ENCODE data around the gene MYO1A.

MYO1A gene

DNA sequence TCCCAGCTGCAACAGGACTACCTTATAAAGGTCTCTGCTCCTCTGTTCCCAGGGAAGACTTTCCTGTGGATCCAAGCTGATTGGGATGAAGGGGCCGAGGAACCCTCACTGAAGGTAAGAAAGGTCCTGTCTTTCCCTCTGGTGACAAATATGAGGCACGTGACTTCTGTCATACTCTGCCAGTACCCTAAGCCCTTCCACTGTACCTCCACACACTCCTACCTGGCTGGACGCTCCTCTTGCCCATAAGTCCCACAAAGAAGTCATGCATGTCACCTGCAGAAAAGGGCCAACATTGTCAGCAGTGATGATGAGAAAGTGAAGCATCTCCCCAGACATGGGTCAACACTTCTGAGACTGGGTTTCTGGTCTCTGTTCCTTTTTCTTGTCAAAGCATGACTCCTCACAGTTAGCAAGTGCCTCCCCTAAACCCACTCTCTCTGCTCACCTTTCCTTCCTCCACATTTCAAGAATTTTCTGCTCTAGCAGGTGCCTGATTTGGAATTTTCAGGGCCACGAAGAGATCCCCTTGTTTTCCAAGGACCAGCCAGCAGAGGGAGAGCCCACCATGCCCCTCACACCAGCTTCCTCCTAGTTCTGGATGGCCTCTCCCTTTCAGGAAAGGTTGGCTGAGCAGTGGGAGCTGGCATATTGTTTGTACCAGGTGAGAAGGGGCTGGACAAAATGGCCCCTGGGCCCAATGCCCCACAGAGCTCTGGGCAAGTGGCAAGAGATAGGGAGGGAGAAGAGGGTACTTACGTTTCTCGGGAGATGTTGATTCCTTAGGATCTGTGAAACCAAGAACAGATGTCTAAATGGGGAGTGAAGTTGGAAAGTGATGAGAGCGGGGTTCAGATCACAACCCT lies 37.1 kb downstream of the MYO1A start:
- DNase-seq (ENCODE audit: low read depth): no peak

GRCh38 chr12:57011438-57012424 lies 38.2 kb downstream of the MYO1A start:
- DNase-seq (ENCODE audit: low read depth): no peak

DNA sequence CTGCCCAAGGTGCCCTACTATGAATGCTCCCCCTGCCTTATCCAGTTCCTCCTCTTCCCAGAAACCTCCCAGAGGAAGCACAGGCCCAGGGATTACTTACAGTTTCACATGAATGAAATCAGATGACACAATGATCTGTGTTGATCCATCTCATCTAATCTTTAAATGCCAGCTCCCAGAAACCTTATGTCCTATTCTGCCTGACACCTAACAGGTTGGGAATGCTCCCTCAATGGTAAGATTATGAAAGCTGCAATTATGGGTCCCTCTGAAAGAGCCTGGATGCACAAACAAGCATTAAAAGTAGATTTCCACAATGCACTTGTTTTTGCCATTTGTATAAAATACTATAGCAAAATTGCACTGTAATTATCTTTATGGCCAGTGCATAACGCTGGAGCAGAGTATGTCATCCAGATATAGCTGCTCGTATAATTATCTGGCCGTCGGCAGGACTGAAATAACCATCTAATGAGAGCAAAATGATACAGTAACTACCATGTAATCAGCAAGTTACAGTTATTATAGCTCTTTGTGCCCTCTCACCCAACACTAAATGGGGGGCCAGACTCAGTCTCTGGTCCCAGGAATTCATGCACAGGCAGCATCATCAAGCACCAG lies 39.2 kb downstream of the MYO1A start:
- no peak for DNase-seq (ENCODE audit: low read depth)

- no peak for DNase-seq (ENCODE audit: low read depth)
Measured at GRCh38 chr12:57009949-57010626, 39.8 kb downstream of the MYO1A start.

DNA sequence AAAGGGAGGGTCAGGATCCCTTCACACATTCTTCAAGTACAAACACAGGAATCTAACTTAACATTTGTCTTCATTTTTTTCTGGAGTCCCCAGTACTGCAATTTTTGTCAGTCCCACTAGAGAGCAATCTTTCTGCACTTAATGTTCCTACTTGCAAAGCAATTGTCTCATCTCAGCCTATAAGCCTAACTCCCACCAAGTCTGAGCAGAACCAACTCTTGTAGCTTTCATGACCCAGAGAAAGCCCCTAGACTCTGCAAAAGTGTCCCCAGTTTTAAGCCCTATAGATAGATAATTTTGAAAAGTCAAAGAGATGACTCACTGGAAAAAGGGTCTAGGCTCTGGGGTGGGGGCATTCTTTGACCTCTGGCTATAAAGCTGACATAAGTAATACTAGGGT lies 41.8 kb downstream of the MYO1A start:
- peak; percentile 48 for DNase-seq (ENCODE audit: low read depth)

GRCh38 chr12:57006809-57007475 lies 43.0 kb downstream of the MYO1A start:
- DNase-seq (ENCODE audit: low read depth): no peak

DNA sequence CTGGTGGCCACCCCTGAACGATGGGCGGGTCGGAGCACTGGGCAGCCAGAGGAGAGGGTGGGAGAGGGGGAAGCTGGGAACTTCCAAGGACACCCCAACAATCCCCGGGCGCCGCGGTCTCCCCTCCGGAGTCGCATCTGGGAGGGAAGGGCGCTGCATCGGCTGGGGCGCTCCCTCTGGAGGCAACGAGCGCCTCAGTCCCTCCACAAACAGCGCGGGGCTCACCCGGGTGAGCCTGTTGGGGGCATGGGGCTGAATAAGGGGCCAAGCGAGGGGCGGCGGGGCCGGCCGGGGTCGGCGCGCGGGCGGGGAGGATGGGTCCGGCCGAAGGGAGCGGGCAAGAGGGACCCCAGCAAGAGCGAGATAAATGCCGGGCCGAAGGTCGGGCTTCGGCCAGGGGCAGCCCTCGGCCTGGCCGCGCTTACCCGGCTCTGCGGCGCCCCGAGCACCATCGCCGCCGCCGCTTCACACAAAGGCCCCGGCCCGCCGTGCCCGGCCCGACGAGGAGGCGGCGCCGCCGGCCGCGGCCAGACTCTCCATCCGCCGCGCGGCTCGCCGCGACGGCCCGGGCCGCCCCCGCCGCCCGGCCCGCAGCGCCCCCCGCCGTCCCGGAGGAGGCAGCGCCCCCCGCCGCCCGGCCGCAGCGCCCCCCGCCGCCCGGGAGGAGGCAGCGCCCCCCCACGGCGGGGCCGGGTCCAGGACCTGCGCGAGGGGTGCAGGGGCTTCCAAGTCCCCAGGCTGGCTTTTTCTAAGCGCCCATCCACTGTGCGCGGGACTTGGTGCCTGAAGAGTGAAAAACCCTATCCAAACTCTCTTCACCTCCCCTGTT lies 43.7 kb downstream of the MYO1A start, which contains the start of gene ZBTB39:
Gene ZBTB39, minus strand, starts transcription at position 567 of the 829 bp plus-strand sequence. CDS start 1,629 bp downstream, outside the sequence.
- no peak for DNase-seq (ENCODE audit: low read depth)

- no peak for DNase-seq (ENCODE audit: low read depth)
Measured at GRCh38 chr12:57004651-57005050, 45.3 kb downstream of the MYO1A start.

DNA sequence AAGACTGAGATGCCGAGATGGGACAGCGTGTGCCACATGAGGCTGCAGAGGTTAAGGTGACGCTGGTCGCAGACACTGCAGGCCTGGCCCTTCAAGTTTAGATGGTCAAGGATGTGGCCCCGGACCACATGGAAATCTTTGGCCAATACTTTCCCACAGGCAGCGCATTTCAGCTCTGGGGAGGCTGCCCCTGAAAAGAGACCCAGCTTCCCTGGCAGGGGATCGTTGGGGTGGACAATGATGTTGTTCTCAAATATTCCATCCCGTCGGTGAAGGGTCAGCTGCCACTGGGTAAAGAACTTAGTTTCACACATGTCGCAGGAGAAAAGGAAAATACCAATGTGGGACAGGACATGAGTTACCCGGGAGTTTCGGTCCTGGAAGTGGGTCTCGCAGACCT lies 46.5 kb downstream of the MYO1A start:
- no peak for DNase-seq (ENCODE audit: low read depth)

DNA sequence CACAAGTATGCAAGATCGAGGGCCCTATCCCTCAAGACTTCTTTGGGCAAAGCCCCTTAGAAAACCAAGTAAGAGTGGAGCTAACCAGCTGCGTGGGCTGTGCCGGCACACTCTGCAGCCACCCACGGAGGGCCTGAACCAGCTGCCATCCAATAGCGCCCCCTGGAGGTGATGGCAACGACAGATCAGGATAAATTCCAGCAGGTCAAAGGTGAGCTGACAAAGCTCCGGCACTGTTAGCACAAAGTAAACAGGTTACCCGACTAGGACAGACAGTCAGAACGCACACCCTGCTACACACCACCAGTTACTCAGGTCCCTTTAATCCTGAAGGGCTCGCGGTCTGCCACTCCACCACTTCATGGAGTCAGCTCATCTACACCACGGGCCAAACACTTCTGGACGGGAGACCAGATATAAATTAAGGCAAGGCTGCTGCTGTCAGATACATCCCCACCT lies 48.5 kb downstream of the MYO1A start:
- no peak for DNase-seq (ENCODE audit: low read depth)

DNA sequence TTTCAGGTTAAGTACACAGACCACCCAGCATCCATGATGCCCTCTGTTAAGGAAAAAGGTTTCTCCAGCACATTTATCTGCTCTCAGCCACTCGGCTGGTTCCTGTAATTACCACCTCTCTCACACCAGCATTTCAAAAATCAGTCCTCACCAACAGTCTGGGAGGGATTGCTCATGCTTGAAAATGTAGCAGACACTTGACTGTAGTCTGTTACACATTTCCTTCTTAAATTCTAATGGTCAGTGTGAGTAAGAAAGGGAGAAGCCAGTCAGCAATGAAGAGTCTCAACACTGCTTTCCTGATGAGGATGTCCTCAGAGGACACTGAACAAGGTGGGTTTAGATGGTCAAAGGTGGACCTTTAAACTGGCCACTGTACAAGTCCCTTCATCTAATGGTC lies 49.5 kb downstream of the MYO1A start:
- no peak for DNase-seq (ENCODE audit: low read depth)

DNA sequence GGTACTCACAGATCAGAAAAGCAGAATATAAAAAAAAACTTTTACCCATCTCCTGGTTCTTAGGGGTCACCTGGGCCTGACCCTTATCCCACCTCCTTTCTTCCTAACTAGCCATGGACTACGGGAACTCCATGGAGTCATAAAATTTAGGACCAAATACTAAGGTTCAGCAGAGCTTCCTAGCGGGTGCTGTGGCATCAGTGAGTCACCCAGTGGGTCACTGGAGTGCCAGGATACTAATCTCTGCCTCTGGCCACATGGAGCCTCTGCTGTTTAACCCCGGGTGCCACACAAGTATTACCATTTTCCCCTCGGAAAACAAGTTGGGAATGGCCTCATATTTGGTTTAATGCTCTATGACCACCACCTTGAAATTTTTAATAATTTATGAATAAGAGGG lies 50.5 kb downstream of the MYO1A start:
- no peak for DNase-seq (ENCODE audit: low read depth)

GRCh38 chr12:56998981-56999380 lies 50.9 kb downstream of the MYO1A start:
- no peak for DNase-seq (ENCODE audit: low read depth)

- no peak for DNase-seq (ENCODE audit: low read depth)
Measured at GRCh38 chr12:56998316-56998715, 51.6 kb downstream of the MYO1A start.

GRCh38 chr12:56996793-56997545 lies 53.0 kb downstream of the MYO1A start:
- DNase-seq (ENCODE audit: low read depth): no peak

GRCh38 chr12:56995930-56996496 lies 53.9 kb downstream of the MYO1A start:
- DNase-seq (ENCODE audit: low read depth): no peak

DNA sequence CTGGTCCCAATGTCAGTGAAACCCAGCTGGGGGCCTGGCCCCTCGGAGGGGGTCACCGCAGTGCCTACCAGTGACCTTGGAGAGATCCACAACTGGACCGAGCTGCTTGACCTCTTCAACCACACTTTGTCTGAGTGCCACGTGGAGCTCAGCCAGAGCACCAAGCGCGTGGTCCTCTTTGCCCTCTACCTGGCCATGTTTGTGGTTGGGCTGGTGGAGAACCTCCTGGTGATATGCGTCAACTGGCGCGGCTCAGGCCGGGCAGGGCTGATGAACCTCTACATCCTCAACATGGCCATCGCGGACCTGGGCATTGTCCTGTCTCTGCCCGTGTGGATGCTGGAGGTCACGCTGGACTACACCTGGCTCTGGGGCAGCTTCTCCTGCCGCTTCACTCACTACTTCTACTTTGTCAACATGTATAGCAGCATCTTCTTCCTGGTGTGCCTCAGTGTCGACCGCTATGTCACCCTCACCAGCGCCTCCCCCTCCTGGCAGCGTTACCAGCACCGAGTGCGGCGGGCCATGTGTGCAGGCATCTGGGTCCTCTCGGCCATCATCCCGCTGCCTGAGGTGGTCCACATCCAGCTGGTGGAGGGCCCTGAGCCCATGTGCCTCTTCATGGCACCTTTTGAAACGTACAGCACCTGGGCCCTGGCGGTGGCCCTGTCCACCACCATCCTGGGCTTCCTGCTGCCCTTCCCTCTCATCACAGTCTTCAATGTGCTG lies 54.6 kb downstream of the MYO1A start:
- DNase-seq (ENCODE audit: low read depth): no peak

DNA sequence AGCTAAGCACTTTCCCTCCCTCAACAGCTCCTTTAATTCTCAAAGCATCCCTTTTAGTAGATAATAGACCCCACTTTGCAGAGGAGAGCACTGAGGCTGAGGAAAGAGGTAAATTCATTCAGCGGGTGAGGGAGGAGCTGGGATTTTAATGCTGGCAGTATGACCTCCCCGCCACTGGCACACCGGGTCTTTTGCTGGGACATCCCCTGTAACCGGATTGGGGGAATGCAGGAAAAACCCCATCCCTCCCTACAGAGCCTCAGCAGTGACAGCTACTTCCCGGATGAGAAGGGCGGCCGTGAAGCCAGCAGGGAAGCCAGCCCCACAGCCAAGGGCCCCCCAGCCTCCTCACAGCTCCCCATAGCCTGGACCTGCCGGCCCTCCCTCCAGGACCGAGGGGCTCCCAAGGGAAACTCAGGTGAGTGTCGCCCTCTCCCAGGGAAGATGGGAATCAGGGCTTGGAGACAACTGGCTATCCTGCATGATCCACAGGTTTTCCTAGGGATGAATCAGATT lies 55.6 kb downstream of the MYO1A start:
- DNase-seq (ENCODE audit: low read depth): no peak
